ENCODE data around the gene TSPAN17.

TSPAN17 gene

DNA sequence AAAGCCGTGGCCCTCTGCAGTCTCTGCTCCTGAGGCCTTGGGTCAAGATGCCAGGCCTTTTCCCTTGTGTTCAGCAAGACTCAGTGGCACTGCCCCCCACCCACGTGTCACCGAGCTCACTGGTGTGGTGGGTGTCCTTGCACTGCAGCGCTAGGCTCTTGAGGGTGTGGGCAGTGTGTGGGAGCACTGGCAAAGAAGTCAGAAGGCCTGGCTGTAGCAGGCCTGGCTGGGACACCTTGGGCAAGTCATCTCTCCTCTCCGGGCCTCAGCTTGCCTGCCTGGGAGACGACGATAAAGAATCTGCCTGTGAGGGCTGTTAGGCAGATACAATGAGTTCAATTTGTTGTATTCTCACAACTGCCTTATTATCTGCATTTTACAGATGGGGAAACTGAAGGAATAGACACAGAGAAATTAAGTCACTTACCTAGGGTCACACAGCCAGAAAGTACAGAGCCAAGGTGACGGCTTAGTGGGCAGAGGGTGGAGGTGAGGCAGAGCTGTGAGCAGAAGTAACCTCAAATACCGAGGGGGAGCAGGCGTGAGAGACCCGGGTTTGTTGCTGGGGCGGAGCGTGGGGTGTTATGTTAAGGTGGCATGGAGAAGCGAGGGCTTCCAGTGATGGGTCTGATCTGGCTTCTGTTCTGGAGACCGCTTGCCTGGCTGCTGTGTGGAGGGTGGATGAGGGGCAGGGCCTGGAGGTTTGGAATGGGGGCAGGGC is 1.4 kb downstream of the TSPAN17 start:
- no peak for DNase-seq
- peak overlapping the region; percentile 61 for H3K27ac ChIP-seq (ENCODE audit: insufficient read depth, low read length, poor library complexity, severe bottlenecking)
- peaks cover under 1% of the 10 kb centered on the region for H3K36me3 ChIP-seq (ENCODE audit: control insufficient read depth, insufficient read depth, low read length)
- no peaks in the 10 kb centered on the region for H3K9me3 ChIP-seq (ENCODE audit: control insufficient read depth, low read length)
- H3K4me1 ChIP-seq (ENCODE audit: control insufficient read depth, insufficient read depth, low read length, poor library complexity, severe bottlenecking): peaks cover 23% of the 10 kb centered on the region
- H3K27me3 ChIP-seq (replicated peaks; ENCODE audit: control insufficient read depth, insufficient read depth, low read length, poor library complexity, severe bottlenecking): no peaks in the 10 kb centered on the region
- peak overlapping the region; percentile 62 for H3K4me3 ChIP-seq (ENCODE audit: insufficient read depth, low read depth, low read length, poor library complexity, severe bottlenecking)

DNA sequence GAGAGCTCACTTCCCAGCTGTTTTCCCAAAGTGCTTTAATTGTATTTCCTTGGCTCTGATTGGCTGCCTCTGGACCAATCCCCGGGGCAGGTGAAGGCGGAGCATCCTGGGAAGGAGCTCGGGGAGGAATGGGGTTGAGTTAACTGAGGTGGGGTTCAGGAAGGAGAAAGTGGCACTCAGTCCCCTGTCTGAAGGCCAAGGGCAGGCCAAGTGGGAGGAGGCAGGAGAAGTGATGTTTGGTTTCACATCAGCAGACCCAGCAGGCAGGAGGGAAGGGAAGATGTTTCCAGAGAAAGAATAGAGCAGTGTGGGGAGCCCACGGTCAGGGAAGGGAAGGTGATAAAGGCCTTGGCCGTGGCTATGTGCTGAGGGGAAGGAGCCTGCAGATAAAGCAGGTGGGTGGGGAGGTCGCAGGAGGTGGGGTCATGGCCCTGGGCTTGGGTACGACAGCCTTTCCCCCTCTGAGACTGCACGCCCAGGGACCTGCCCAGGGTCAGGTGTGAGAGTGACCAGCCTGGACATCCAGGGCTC is 3.1 kb downstream of the TSPAN17 start:
- no peak for DNase-seq
- H3K36me3 ChIP-seq (ENCODE audit: control insufficient read depth, insufficient read depth, low read length): peaks cover 7% of the 10 kb centered on the region
- H3K27me3 ChIP-seq (replicated peaks; ENCODE audit: control insufficient read depth, insufficient read depth, low read length, poor library complexity, severe bottlenecking): no peaks in the 10 kb centered on the region
- H3K4me3 ChIP-seq (ENCODE audit: insufficient read depth, low read depth, low read length, poor library complexity, severe bottlenecking): no peak overlapping the region
- no peak overlapping the region for H3K27ac ChIP-seq (ENCODE audit: insufficient read depth, low read length, poor library complexity, severe bottlenecking)
- peaks cover 23% of the 10 kb centered on the region for H3K4me1 ChIP-seq (ENCODE audit: control insufficient read depth, insufficient read depth, low read length, poor library complexity, severe bottlenecking)
- no peaks in the 10 kb centered on the region for H3K9me3 ChIP-seq (ENCODE audit: control insufficient read depth, low read length)

DNA sequence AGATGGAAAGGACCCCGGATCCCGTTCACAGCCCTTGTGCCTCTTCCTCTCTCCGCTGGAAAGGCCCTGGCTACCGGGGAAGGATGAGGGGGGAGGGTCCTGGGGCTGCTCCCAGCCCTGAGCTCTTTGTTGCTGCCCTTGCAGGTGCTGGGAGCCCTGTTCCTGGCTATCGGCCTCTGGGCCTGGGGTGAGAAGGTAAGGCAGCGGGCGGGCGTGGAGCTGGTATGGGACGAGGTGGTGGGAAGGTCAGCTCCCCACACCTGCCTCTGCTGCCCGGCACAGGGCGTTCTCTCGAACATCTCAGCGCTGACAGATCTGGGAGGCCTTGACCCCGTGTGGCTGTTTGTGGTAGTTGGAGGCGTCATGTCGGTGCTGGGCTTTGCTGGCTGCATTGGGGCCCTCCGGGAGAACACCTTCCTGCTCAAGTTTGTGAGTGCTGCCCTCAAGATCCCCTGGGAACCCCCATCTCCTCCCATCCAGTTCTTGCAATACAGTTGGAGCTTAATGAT is 4.2 kb downstream of the TSPAN17 start:
- no peak overlapping the region for H3K27ac ChIP-seq (ENCODE audit: insufficient read depth, low read length, poor library complexity, severe bottlenecking)
- no peaks in the 10 kb centered on the region for H3K9me3 ChIP-seq (ENCODE audit: control insufficient read depth, low read length)
- no peak for DNase-seq
- peaks cover 7% of the 10 kb centered on the region for H3K36me3 ChIP-seq (ENCODE audit: control insufficient read depth, insufficient read depth, low read length)
- peaks cover 20% of the 10 kb centered on the region for H3K4me1 ChIP-seq (ENCODE audit: control insufficient read depth, insufficient read depth, low read length, poor library complexity, severe bottlenecking)
- no peak overlapping the region for H3K4me3 ChIP-seq (ENCODE audit: insufficient read depth, low read depth, low read length, poor library complexity, severe bottlenecking)
- no peaks in the 10 kb centered on the region for H3K27me3 ChIP-seq (replicated peaks; ENCODE audit: control insufficient read depth, insufficient read depth, low read length, poor library complexity, severe bottlenecking)

DNA sequence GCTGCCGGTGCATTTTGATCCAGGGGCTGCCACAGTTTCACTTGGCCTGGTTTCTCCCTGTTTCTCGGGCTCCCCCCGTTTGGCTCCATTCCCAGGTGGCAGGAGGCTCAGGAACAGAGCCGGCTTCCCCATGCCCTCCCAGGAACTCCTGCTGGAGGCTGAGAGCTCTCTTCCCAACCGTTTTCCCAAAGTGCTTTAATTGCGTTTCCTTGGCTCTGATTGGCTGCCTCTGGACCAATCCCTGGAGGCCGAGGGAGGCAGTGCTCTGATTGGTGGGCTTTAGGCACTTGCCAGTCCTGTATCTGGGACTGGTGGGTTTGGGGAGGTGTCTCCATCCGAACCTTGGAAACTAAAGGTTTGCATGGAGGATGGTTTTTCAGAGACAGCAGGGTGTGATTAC is 4.9 kb downstream of the TSPAN17 start:
- no peak overlapping the region for H3K27ac ChIP-seq (ENCODE audit: insufficient read depth, low read length, poor library complexity, severe bottlenecking)
- H3K4me3 ChIP-seq (ENCODE audit: insufficient read depth, low read depth, low read length, poor library complexity, severe bottlenecking): no peak overlapping the region
- DNase-seq: no peak
- no peaks in the 10 kb centered on the region for H3K9me3 ChIP-seq (ENCODE audit: control insufficient read depth, low read length)
- H3K4me1 ChIP-seq (ENCODE audit: control insufficient read depth, insufficient read depth, low read length, poor library complexity, severe bottlenecking): peaks cover 18% of the 10 kb centered on the region
- peaks cover 7% of the 10 kb centered on the region for H3K36me3 ChIP-seq (ENCODE audit: control insufficient read depth, insufficient read depth, low read length)
- no peaks in the 10 kb centered on the region for H3K27me3 ChIP-seq (replicated peaks; ENCODE audit: control insufficient read depth, insufficient read depth, low read length, poor library complexity, severe bottlenecking)

DNA sequence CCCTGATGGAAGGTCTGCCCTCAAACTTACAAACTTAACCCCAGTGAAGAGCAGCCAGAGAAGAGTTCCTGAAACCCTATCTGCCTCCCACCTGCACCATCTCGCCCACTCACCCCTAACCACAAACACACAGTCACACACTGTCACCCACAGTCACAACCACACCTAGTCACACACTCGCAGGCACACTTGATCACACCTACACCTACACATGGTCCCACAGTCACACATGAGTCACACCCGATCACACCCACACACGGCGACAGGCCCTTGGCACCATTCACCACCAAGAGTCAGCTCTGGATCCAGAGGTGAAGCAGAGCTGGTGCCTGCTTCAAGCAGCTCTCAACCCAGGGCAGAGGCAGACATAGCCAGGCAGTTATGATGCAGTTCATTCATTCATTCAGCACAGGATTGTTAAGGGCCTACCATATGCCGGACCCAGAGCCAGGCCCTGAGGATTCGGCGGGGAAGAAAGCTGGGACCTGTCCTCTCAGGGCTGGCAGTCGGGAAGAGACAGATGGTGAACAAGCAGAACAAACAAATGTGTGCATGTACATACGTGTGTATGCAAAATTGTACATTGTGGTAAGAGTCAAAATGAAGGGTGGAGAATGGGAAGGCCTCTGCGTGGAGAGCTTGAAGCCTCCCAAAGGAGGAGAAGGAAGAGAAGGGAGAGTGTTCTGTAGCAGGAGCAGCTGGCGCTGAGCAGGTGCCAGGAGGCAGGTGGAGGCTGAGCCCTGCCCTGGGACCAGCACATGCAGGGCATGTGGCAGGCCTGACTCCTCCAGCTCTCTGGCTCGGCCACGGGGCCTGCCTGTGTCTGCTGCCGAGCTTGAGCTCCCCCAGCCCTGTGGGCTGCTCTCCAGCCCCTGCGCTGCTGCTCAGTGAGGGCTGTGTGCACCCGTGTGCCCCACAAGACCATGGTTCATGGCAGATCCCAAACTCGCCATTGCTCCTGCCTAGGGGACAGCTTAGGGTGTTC is 6.4 kb downstream of the TSPAN17 start:
- Histone ChIP-seq H3K4me3 (ENCODE audit: insufficient read depth, low read depth, low read length, poor library complexity, severe bottlenecking) (no peak overlapping the region), H3K4me1 (ENCODE audit: control insufficient read depth, insufficient read depth, low read length, poor library complexity, severe bottlenecking) (peaks cover 13% of the 10 kb centered on the region), H3K27me3 (replicated peaks; ENCODE audit: control insufficient read depth, insufficient read depth, low read length, poor library complexity, severe bottlenecking) (no peaks in the 10 kb centered on the region), H3K36me3 (ENCODE audit: control insufficient read depth, insufficient read depth, low read length) (peaks cover 7% of the 10 kb centered on the region), H3K27ac (ENCODE audit: insufficient read depth, low read length, poor library complexity, severe bottlenecking) (no peak overlapping the region), H3K9me3 (ENCODE audit: control insufficient read depth, low read length) (no peaks in the 10 kb centered on the region)
- DNase-seq: peak in 1 of 3 donors; percentile 16

DNA sequence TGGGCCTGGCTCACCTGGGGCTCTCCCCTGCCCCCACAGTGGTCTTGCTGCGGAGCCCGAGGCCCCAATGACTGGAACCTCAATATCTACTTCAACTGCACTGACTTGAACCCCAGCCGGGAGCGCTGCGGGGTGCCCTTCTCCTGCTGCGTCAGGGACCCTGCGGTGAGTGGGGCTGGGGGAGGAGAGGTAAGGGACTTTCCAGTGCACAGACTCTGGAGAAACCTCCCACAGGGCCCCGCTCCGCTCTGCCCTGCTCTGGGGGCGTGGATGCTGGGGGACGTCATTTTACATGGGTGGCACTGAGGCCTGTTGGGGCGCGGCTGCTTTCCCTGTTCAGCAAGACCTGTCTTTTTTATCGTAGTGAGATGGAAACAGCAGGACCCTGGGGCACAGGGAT is 7.6 kb downstream of the TSPAN17 start:
- Histone ChIP-seq H3K9me3 (ENCODE audit: control insufficient read depth, low read length) (no peaks in the 10 kb centered on the region), H3K27ac (ENCODE audit: insufficient read depth, low read length, poor library complexity, severe bottlenecking) (no peak overlapping the region), H3K27me3 (replicated peaks; ENCODE audit: control insufficient read depth, insufficient read depth, low read length, poor library complexity, severe bottlenecking) (no peaks in the 10 kb centered on the region), H3K4me3 (ENCODE audit: insufficient read depth, low read depth, low read length, poor library complexity, severe bottlenecking) (no peak overlapping the region), H3K36me3 (ENCODE audit: control insufficient read depth, insufficient read depth, low read length) (peaks cover 7% of the 10 kb centered on the region), H3K4me1 (ENCODE audit: control insufficient read depth, insufficient read depth, low read length, poor library complexity, severe bottlenecking) (peaks cover 15% of the 10 kb centered on the region)
- no peak for DNase-seq

DNA sequence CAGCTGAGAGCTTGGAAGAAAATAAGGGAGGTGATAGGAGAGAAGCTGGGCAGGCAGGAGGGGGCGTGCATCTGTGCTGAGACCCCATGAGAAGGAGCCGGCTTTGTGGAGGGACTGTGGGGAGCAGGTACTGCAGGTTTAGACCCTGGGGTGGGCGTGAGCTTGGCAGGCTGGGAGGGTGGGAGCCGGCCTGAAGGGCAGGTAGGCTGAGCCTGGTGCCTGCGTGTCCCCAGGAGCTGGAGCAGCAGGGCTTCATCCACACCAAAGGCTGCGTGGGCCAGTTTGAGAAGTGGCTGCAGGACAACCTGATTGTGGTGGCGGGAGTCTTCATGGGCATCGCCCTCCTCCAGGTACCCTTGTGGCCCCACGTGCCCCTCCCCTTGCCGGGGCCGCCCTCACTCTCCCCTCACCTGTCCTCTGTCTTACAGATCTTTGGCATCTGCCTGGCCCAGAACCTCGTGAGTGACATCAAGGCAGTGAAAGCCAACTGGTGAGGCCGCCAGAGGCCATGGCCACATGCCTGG is 9.2 kb downstream of the TSPAN17 start:
- peaks cover 7% of the 10 kb centered on the region for H3K36me3 ChIP-seq (ENCODE audit: control insufficient read depth, insufficient read depth, low read length)
- no peak overlapping the region for H3K27ac ChIP-seq (ENCODE audit: insufficient read depth, low read length, poor library complexity, severe bottlenecking)
- no peaks in the 10 kb centered on the region for H3K27me3 ChIP-seq (replicated peaks; ENCODE audit: control insufficient read depth, insufficient read depth, low read length, poor library complexity, severe bottlenecking)
- no peak for DNase-seq
- no peak overlapping the region for H3K4me3 ChIP-seq (ENCODE audit: insufficient read depth, low read depth, low read length, poor library complexity, severe bottlenecking)
- H3K9me3 ChIP-seq (ENCODE audit: control insufficient read depth, low read length): no peaks in the 10 kb centered on the region
- peaks cover 25% of the 10 kb centered on the region for H3K4me1 ChIP-seq (ENCODE audit: control insufficient read depth, insufficient read depth, low read length, poor library complexity, severe bottlenecking)

DNA sequence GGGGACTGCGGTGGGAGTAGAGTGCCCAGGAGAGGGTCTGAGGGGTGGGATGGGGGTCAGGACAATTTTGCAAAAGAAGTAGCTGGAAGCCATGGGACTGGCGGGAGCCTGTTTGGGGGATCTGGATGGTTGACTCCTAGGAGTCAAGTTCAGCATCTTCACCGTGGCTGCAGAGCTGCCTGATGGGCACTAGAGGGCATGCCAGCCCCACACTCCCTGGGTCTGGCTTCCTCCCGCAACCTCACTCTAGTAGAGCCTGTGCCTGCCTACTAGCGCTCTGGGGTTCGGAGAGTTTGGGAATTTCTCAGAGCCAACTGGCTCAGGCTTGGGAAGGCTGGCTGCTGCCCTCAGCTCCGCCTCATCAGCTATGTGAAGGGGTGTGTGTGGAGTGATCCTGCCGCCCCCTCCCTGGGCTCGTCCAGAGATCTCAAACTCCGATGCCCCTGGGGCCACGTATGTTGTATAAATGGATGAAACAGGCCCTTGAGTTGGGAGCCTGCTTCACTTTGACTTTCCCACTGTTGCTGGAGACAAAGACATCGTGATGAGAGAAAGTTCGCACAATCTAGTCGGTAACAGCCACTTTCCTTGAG is 10.8 kb downstream of the TSPAN17 start:
- H3K9me3 ChIP-seq (ENCODE audit: control insufficient read depth, low read length): no peaks in the 10 kb centered on the region
- peak; percentile 22 to 30 (median 27) for DNase-seq
- peaks cover 25% of the 10 kb centered on the region for H3K4me1 ChIP-seq (ENCODE audit: control insufficient read depth, insufficient read depth, low read length, poor library complexity, severe bottlenecking)
- H3K27ac ChIP-seq (ENCODE audit: insufficient read depth, low read length, poor library complexity, severe bottlenecking): no peak overlapping the region
- no peaks in the 10 kb centered on the region for H3K27me3 ChIP-seq (replicated peaks; ENCODE audit: control insufficient read depth, insufficient read depth, low read length, poor library complexity, severe bottlenecking)
- H3K4me3 ChIP-seq (ENCODE audit: insufficient read depth, low read depth, low read length, poor library complexity, severe bottlenecking): peak overlapping the region; percentile 15
- H3K36me3 ChIP-seq (ENCODE audit: control insufficient read depth, insufficient read depth, low read length): peaks cover 7% of the 10 kb centered on the region

DNA sequence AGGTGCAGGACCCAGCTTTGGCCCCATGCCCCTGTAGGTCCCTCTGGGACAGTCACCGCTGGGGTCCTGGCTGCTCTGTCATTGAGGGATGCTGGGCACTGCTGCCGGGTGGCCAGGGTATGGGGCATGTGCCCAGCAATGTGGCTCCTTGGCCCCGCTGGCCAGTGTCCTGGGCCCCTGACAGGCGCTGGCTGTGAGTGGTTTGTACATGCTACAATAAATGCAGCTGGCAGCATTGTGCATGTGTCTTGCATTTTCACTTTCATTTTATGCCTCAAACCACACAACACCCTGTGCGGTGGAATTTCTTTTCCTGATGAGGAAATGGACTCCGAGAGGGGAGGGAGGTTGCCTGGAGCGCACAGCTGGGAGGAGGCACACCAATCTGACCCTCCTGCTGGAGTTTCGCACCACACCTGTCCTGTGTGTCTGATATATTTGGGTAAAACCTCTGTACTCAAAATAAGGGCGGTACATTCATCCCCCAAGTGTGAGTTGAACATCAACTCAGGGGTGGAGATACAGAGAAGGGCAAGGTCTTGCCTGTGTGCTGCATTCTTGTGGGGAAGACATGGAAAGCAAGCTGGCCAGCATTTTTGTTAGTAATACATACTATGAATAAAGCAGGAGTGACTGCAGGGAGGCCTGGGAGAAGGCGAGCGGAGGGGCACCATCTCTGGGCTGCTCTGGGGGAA is 11.7 kb downstream of the TSPAN17 start:
- Histone ChIP-seq H3K4me3 (ENCODE audit: insufficient read depth, low read depth, low read length, poor library complexity, severe bottlenecking) (peak overlapping the region; percentile 44), H3K36me3 (ENCODE audit: control insufficient read depth, insufficient read depth, low read length) (peaks cover 4% of the 10 kb centered on the region), H3K27ac (ENCODE audit: insufficient read depth, low read length, poor library complexity, severe bottlenecking) (peak overlapping the region; percentile 22), H3K9me3 (ENCODE audit: control insufficient read depth, low read length) (no peaks in the 10 kb centered on the region), H3K4me1 (ENCODE audit: control insufficient read depth, insufficient read depth, low read length, poor library complexity, severe bottlenecking) (peaks cover 25% of the 10 kb centered on the region), H3K27me3 (replicated peaks; ENCODE audit: control insufficient read depth, insufficient read depth, low read length, poor library complexity, severe bottlenecking) (no peaks in the 10 kb centered on the region)
- DNase-seq: peak in 1 of 3 donors; percentile 23
